ENCODE results near the gene EEF1A1. TPM values are rescaled to one million over a fixed set of nuclear protein-coding genes. Genes with fewer than 3 reads are reported as not detected.
"Not testable (repeated sequence)": the region's sequence is repeated elsewhere in the genome, so short reads cannot be mapped to it uniquely, and the experiment has no call there.

The EEF1A1 gene
- total RNA-seq, 1 experiment from 2014 or later, result 9,713 TPM

DNA sequence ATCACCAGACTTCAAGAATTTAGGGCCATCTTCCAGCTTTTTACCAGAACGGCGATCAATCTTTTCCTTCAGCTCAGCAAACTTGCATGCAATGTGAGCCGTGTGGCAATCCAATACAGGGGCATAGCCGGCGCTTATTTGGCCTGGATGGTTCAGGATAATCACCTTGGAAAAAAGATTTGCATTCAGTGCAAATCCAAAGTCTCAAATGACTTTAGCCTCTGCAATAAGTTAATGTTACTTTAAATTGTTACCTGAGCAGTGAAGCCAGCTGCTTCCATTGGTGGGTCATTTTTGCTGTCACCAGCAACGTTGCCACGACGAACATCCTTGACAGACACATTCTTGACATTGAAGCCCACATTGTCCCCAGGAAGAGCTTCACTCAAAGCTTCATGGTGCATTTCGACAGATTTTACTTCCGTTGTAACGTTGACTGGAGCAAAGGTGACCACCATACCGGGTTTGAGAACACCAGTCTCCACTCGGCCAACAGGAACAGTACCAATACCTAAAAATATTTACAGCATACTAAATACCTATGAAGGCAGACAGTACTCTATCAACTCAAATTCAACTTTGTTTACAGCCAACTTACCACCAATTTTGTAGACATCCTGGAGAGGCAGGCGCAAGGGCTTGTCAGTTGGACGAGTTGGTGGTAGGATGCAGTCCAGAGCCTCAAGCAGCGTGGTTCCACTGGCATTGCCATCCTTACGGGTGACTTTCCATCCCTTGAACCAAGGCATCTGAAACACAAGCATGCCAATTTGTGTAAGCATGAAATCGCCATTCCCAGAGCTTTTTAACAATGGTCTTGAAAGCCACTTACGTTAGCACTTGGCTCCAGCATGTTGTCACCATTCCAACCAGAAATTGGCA lies 2.5 kb downstream of the EEF1A1 start:
- H3K27ac ChIP-seq (ENCODE audit: low read depth, low read length, poor library complexity, severe bottlenecking); BruUV-seq (replicated peaks); H3K9me3 ChIP-seq (ENCODE audit: low read depth, low read length, poor library complexity, severe bottlenecking); H3K27me3 ChIP-seq (replicated peaks; ENCODE audit: insufficient read depth, low read depth, low read length, poor library complexity); CTCF ChIA-PET; POLR2A ChIA-PET (ENCODE audit: low non-redundant PET); DNase-seq (ENCODE audit: low spot score); intact Hi-C loops (cut with micrococcal nuclease; ENCODE audit: unreplicated experiment): not testable (repeated sequence)
- Histone ChIP-seq H3K4me1 (ENCODE audit: insufficient read depth, low read length, poor library complexity, severe bottlenecking) (peaks cover 26% of the 10 kb centered on the region), H3K36me3 (ENCODE audit: insufficient read depth, low read length, poor library complexity, severe bottlenecking) (peaks cover 62% of the 10 kb centered on the region), H3K4me3 (ENCODE audit: low read depth, low read length, poor library complexity, severe bottlenecking) (peak overlapping the region; percentile 92)

- no peak for TF ChIP-seq EZH2 (IDR thresholded peaks at IDR 0.05; ENCODE audit: borderline replicate concordance, low read depth, low read length, poor library complexity, severe bottlenecking)
- TF ChIP-seq CTCF (conservative IDR thresholded peaks at IDR 0.05; ENCODE audit: low read depth, low read length), result no peak
These were observed 4.0 kb downstream of the EEF1A1 start for GRCh38 chr6:73516514-73517489.

DNA sequence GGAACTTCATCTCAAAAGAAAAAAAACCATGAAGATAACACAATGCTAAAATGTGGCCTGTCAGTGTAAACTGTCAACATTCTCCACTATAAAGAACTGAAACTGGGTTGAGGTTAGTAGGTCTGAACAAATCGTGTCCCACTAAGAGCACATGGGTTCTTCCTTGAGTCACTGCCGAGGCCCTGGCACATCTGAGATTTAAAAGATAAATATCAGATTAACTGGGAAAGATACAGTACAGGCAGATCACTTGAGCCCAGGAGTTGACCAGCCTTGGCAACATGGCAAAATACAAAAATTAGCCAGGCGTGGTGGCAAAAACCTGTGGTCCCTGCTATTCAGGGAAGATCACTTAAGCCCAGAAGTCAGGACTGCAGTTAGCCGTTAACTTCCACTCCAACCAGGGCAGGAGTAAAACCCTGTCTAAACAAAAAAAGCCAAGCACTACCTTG lies 5.6 kb downstream of the EEF1A1 start:
- TF ChIP-seq CTCF (conservative IDR thresholded peaks at IDR 0.05; ENCODE audit: low read depth, low read length), result no peak
- TF ChIP-seq EZH2 (IDR thresholded peaks at IDR 0.05; ENCODE audit: borderline replicate concordance, low read depth, low read length, poor library complexity, severe bottlenecking), result no peak
- Histone ChIP-seq H3K36me3 (ENCODE audit: insufficient read depth, low read length, poor library complexity, severe bottlenecking) (peaks cover 57% of the 10 kb centered on the region), H3K27ac (ENCODE audit: low read depth, low read length, poor library complexity, severe bottlenecking) (peak overlapping the region; percentile 25), H3K27me3 (replicated peaks; ENCODE audit: insufficient read depth, low read depth, low read length, poor library complexity) (no peaks in the 10 kb centered on the region), H3K4me1 (ENCODE audit: insufficient read depth, low read length, poor library complexity, severe bottlenecking) (peaks cover 21% of the 10 kb centered on the region), H3K9me3 (ENCODE audit: low read depth, low read length, poor library complexity, severe bottlenecking) (no peaks in the 10 kb centered on the region), H3K4me3 (ENCODE audit: low read depth, low read length, poor library complexity, severe bottlenecking) (no peak overlapping the region)
- intact Hi-C loops (cut with micrococcal nuclease; ENCODE audit: unreplicated experiment), result loop anchor here (1.0 kb wide), 1 partner anchor 95 kb away; no protein-coding TSS in a partner anchor
- ChIA-PET POLR2A (ENCODE audit: low non-redundant PET) (interaction anchor here (0.6 kb wide), 1 partner anchor 51 kb away, joined by 3 read pairs; no protein-coding TSS in a partner anchor), CTCF (interaction anchor here (0.5 to 0.6 kb wide), 3 partner anchors 65 to 159 kb away, joined by 3 to 4 read pairs (median 3); no protein-coding TSS in a partner anchor)
- peak; percentile 40 for DNase-seq (ENCODE audit: low spot score)
- no TSS peak for BruUV-seq (replicated peaks)

More at GRCh38 chr6:73516514-73517489, 4.0 kb downstream of the EEF1A1 start:
- peak overlapping the region; percentile 2 for H3K27ac ChIP-seq (ENCODE audit: low read depth, low read length, poor library complexity, severe bottlenecking)
- CTCF ChIA-PET, result no interaction called here
- peaks cover 21% of the 10 kb centered on the region for H3K4me1 ChIP-seq (ENCODE audit: insufficient read depth, low read length, poor library complexity, severe bottlenecking)
- DNase-seq (ENCODE audit: low spot score), result peak; percentile 34
- H3K36me3 ChIP-seq (ENCODE audit: insufficient read depth, low read length, poor library complexity, severe bottlenecking), result peaks cover 62% of the 10 kb centered on the region
- no peaks in the 10 kb centered on the region for H3K27me3 ChIP-seq (replicated peaks; ENCODE audit: insufficient read depth, low read depth, low read length, poor library complexity)
- POLR2A ChIA-PET (ENCODE audit: low non-redundant PET), result interaction anchor here (0.9 kb wide), 1 partner anchor 136 kb away, joined by 3 read pairs; no protein-coding TSS in a partner anchor
- H3K4me3 ChIP-seq (ENCODE audit: low read depth, low read length, poor library complexity, severe bottlenecking), result peak overlapping the region; percentile 13
- BruUV-seq (replicated peaks), result no TSS peak
- intact Hi-C loops (cut with micrococcal nuclease; ENCODE audit: unreplicated experiment), result no loop called here
- no peaks in the 10 kb centered on the region for H3K9me3 ChIP-seq (ENCODE audit: low read depth, low read length, poor library complexity, severe bottlenecking)
